ENCODE results near the gene DCTPP1. TPM values are rescaled to one million over a fixed set of nuclear protein-coding genes. Genes with fewer than 3 reads are reported as not detected.

DCTPP1 gene
- total and polyA plus RNA-seq, 2 experiments from 2014 or later: 20.2 to 45.7 TPM

GRCh38 chr16:30438835-30439234 is 9.0 kb upstream of the DCTPP1 start:
- DNase-seq: no peak
- Histone ChIP-seq H3K4me2 (ENCODE audit: unreplicated experiment) (no peak overlapping the region), H3K27ac (no peak overlapping the region), H3K36me3 (ENCODE audit: low read depth) (peaks cover 4% of the 10 kb centered on the region; the same call in 1 of the 2 replicates), H4K20me1 (ENCODE audit: insufficient read depth) (no peaks in the 10 kb centered on the region), H3K27me3 (replicated peaks; ENCODE audit: insufficient read depth) (no peaks in the 10 kb centered on the region), H3K4me3 (no peak overlapping the region), H3K4me1 (ENCODE audit: insufficient read depth) (peaks cover 4% of the 10 kb centered on the region; the same call in 1 of the 2 replicates), H3K9me3 (ENCODE audit: low read depth) (no peaks in the 10 kb centered on the region), H3K79me2 (ENCODE audit: insufficient read depth) (peaks cover 2% of the 10 kb centered on the region), H3K9me2 (ENCODE audit: insufficient read depth) (no peaks in the 10 kb centered on the region), H2AFZ (no peak overlapping the region), H3F3A (ENCODE audit: insufficient read depth) (peaks cover 13% of the 10 kb centered on the region; the same call in 1 of the 2 replicates), H3K9ac (no peak overlapping the region)
- WGBS, 2 experiments (ENCODE audit: low coverage in 1 of 2, low lambda C conversion rate in 2 of 2, missing lambda C conversion rate in 2 of 2): 80 to 84% methylated on average over 5 of the region's 5 CpGs
- TF ChIP-seq EZH2phosphoT487 (IDR thresholded peaks at IDR 0.05; ENCODE audit: insufficient read depth, low read depth) (no peak), EZH2 (IDR thresholded peaks at IDR 0.05; ENCODE audit: insufficient read depth, poor library complexity, severe bottlenecking) (no peak)
- in situ Hi-C loops (cut with MboI): no loop called here

GRCh38 chr16:30437511-30438046 is 7.7 kb upstream of the DCTPP1 start:
- Histone ChIP-seq H4K20me1 (ENCODE audit: insufficient read depth) (no peaks in the 10 kb centered on the region), H2AFZ (no peak overlapping the region), H3K36me3 (ENCODE audit: low read depth) (no peaks in the 10 kb centered on the region), H3K9me3 (ENCODE audit: low read depth) (no peaks in the 10 kb centered on the region), H3K27me3 (replicated peaks; ENCODE audit: insufficient read depth) (no peaks in the 10 kb centered on the region), H3K27ac (no peak overlapping the region), H3K79me2 (ENCODE audit: insufficient read depth) (no peaks in the 10 kb centered on the region), H3K4me3 (no peak overlapping the region), H3K9ac (no peak overlapping the region), H3K4me1 (ENCODE audit: insufficient read depth) (no peaks in the 10 kb centered on the region), H3F3A (ENCODE audit: insufficient read depth) (peaks cover 5% of the 10 kb centered on the region; the same call in 1 of the 2 replicates), H3K9me2 (ENCODE audit: insufficient read depth) (no peaks in the 10 kb centered on the region), H3K4me2 (ENCODE audit: unreplicated experiment) (no peak overlapping the region)
- DNase-seq: no peak
- TF ChIP-seq EZH2 (IDR thresholded peaks at IDR 0.05; ENCODE audit: insufficient read depth, poor library complexity, severe bottlenecking) (no peak), EZH2phosphoT487 (IDR thresholded peaks at IDR 0.05; ENCODE audit: insufficient read depth, low read depth) (no peak)
- in situ Hi-C loops (cut with MboI): no loop called here
- WGBS, 2 experiments (ENCODE audit: low coverage in 1 of 2, low lambda C conversion rate in 2 of 2, missing lambda C conversion rate in 2 of 2): 43 to 50% methylated on average over 3 of the region's 3 CpGs

GRCh38 chr16:30434852-30435251 is 5.0 kb upstream of the DCTPP1 start:
- H3K4me1 ChIP-seq (ENCODE audit: insufficient read depth): no peaks in the 10 kb centered on the region
- in situ Hi-C loops (cut with MboI): no loop called here

GRCh38 chr16:30430428-30430970 is 669 bp upstream of the DCTPP1 start:
- Histone ChIP-seq H3K27me3 (replicated peaks; ENCODE audit: insufficient read depth) (no peaks in the 10 kb centered on the region), H3K4me1 (ENCODE audit: insufficient read depth) (0 out of 2 replicates have a peak, but pooled peaks cover 6% of the 10 kb centered on the region), H3K79me2 (ENCODE audit: insufficient read depth) (peaks cover 15% of the 10 kb centered on the region; the same call in 1 of the 2 replicates), H3K9me3 (ENCODE audit: low read depth) (no peaks in the 10 kb centered on the region), H3K4me2 (ENCODE audit: unreplicated experiment) (peak overlapping the region; percentile 85), H3F3A (ENCODE audit: insufficient read depth) (no peaks in the 10 kb centered on the region), H3K9me2 (ENCODE audit: insufficient read depth) (no peaks in the 10 kb centered on the region), H4K20me1 (ENCODE audit: insufficient read depth) (no peaks in the 10 kb centered on the region), H3K9ac (peak overlapping the region; percentile 70), H3K4me3 (peak overlapping the region; percentile 84), H2AFZ (peak overlapping the region; percentile 93), H3K27ac (peak overlapping the region; percentile 16), H3K36me3 (ENCODE audit: low read depth) (no peaks in the 10 kb centered on the region)
- WGBS, 2 experiments (ENCODE audit: low coverage in 1 of 2, low lambda C conversion rate in 2 of 2, missing lambda C conversion rate in 2 of 2): 45 to 46% methylated on average over 15 to 19 of the region's 19 CpGs
- peak; percentile 45 for DNase-seq
- in situ Hi-C loops (cut with MboI): no loop called here
- TF ChIP-seq EZH2 (IDR thresholded peaks at IDR 0.05; ENCODE audit: insufficient read depth, poor library complexity, severe bottlenecking): no peak

More at GRCh38 chr16:30434852-30435251, 5.0 kb upstream of the DCTPP1 start:
- Histone ChIP-seq H2AFZ (no peak overlapping the region), H3F3A (ENCODE audit: insufficient read depth) (no peaks in the 10 kb centered on the region), H3K9ac (no peak overlapping the region), H4K20me1 (ENCODE audit: insufficient read depth) (no peaks in the 10 kb centered on the region), H3K9me2 (ENCODE audit: insufficient read depth) (no peaks in the 10 kb centered on the region), H3K79me2 (ENCODE audit: insufficient read depth) (no peaks in the 10 kb centered on the region), H3K4me2 (ENCODE audit: unreplicated experiment) (no peak overlapping the region), H3K9me3 (ENCODE audit: low read depth) (no peaks in the 10 kb centered on the region), H3K27me3 (replicated peaks; ENCODE audit: insufficient read depth) (no peaks in the 10 kb centered on the region), H3K4me3 (no peak overlapping the region), H3K36me3 (ENCODE audit: low read depth) (no peaks in the 10 kb centered on the region), H3K27ac (no peak overlapping the region)
- WGBS, 2 experiments (ENCODE audit: low coverage in 1 of 2, low lambda C conversion rate in 2 of 2, missing lambda C conversion rate in 2 of 2): 31 to 32% methylated on average over 4 of the region's 4 CpGs
- TF ChIP-seq EZH2 (IDR thresholded peaks at IDR 0.05; ENCODE audit: insufficient read depth, poor library complexity, severe bottlenecking) (no peak), EZH2phosphoT487 (IDR thresholded peaks at IDR 0.05; ENCODE audit: insufficient read depth, low read depth) (no peak)
- DNase-seq: no peak

Data from GM23248 (cell line).